Stimulated activated memory B cell treated with anti-CD40 and anti-IgM and Interleukin-4, amounts not matched to agents 10 μg/mL and 1 μg/mL and 100 μg/mL, for 72 hours (primary cell): ENCODE measurements around the gene NT5DC3.

Experiments
- ATAC-seq: fragments of 150-1000 bp; cut with Tn5 transposase; 2 replicates; pipeline ENCODE4 v1.10.0; 2021
- H3K27ac Mint-ChIP-seq: one replicate; pipeline ENCODE4 v1.8.0; 2022; ENCODE audit warnings: mild to moderate bottlenecking, mixed read lengths
- H3K27me3 Mint-ChIP-seq: one replicate; pipeline ENCODE4 v1.8.0; 2022; ENCODE audit warnings: mixed read lengths
- H3K36me3 Mint-ChIP-seq: one replicate; pipeline ENCODE4 v1.8.0; 2022; ENCODE audit warnings: mixed read lengths
- H3K4me1 Mint-ChIP-seq: one replicate; pipeline ENCODE4 v1.8.0; 2022; ENCODE audit warnings: mixed read lengths
- H3K4me3 Mint-ChIP-seq: one replicate; pipeline ENCODE4 v1.8.0; 2022; ENCODE audit warnings: mild to moderate bottlenecking, moderate library complexity, mixed read lengths
- H3K9me3 Mint-ChIP-seq: one replicate; pipeline ENCODE4 v1.8.0; 2022; ENCODE audit warnings: mixed read lengths

The NT5DC3 gene

DNA sequence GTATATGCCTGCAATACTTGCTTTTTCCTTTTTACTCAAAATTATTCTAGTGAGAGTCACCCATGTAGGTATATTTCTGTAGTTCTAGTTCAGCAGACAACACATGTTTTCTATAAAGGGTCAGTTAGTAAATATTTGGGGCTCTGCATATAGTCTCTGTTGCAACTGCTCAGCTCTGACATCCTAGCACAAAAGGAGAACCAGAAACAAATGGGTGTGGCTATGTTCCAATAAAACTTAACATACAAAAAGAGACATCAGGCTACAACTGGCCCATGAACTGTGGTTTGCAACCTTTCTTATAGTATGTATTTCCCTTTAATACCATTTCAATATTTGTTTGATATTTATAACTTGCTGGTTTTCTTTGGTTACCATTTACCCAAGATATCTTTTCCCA is 11.9 kb downstream of the NT5DC3 start:
- Mint-ChIP-seq H3K4me1 (peaks cover 49% of the 10 kb centered on the region), H3K27ac (no peak overlapping the region)
- no peak for ATAC-seq

DNA sequence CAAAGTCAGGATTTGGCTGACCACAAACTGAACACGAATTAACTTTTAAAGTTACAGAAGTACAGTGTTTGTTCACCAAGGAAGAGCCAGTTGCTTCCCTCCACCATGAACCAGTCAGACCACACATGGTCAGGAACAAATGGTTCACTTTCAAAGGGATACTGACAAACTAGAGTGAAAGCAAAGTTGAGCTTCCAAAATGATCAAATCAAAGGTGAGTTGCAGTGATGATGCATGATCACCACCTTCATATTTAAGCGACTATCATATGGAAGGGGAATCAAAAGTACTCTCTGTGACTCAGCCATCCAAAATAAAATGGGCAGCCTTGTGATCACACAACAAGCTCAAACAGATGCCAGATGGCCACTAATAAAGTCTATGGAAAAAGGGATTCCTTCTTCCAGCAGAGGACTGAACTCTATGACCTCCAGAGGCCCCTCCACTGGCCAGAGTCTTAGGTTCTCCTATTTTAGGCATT is 13.1 kb downstream of the NT5DC3 start:
- Mint-ChIP-seq H3K4me1 (peaks cover 37% of the 10 kb centered on the region), H3K27ac (no peak overlapping the region), H3K4me3 (no peak overlapping the region), H3K36me3 (peaks cover 13% of the 10 kb centered on the region), H3K27me3 (no peaks in the 10 kb centered on the region), H3K9me3 (peaks cover 6% of the 10 kb centered on the region)
- ATAC-seq: no peak

More for the DNA sequence above, 11.9 kb downstream of the NT5DC3 start:
- Mint-ChIP-seq H3K27me3 (no peaks in the 10 kb centered on the region), H3K36me3 (peaks cover 13% of the 10 kb centered on the region), H3K4me3 (no peak overlapping the region), H3K9me3 (peaks cover 6% of the 10 kb centered on the region)

GRCh38 chr12:103824845-103825244 is 16.2 kb downstream of the NT5DC3 start:
- no peak for ATAC-seq
- Mint-ChIP-seq H3K4me3 (no peak overlapping the region), H3K4me1 (peaks cover 10% of the 10 kb centered on the region), H3K9me3 (no peaks in the 10 kb centered on the region), H3K27me3 (no peaks in the 10 kb centered on the region), H3K36me3 (peaks cover 14% of the 10 kb centered on the region), H3K27ac (no peak overlapping the region)

DNA sequence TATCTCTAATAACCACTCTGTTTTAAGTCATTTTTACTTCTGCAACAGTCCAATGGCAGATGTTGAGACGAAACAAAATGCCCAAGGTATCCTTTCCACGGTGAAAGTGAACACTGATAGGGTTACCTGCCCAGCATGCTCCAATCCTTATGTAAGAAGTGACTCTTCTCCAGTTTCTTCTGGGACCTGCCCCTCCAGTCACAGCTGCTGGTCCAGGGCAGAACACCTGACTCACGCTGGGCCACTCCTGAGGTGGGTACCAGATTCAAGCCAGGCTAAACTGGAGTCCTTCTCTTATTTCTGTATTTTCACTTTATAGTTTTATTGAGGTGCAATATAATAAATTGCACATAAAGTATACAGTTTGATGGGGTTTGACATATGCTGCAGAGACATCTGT is 16.7 kb downstream of the NT5DC3 start:
- peaks cover 5% of the 10 kb centered on the region for H3K4me1 Mint-ChIP-seq

DNA sequence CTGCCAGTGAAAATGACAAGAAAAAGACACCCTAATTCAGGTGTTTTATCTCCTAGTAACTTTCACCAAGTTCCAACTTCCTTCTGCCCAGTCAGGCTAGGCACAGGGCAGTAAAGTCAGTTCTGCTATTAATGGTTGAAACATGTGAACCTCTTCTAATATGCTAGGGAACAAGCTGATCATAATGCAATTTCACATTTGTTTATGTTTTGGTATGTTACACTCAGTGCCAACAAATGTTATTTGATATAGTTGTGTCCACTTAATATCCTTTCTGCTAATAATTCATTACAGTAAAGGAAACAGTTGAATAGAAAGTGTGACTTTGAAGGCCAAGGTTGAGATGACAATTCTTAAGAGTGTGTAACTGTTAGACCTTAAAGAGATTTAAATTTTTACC is 17.2 kb downstream of the NT5DC3 start:
- H3K27me3 Mint-ChIP-seq: no peaks in the 10 kb centered on the region
- no peak overlapping the region for H3K4me3 Mint-ChIP-seq
- H3K4me1 Mint-ChIP-seq: peaks cover under 1% of the 10 kb centered on the region
- H3K9me3 Mint-ChIP-seq: no peaks in the 10 kb centered on the region
- H3K36me3 Mint-ChIP-seq: peaks cover 14% of the 10 kb centered on the region
- no peak for ATAC-seq
- no peak overlapping the region for H3K27ac Mint-ChIP-seq

More for the DNA sequence above, 16.7 kb downstream of the NT5DC3 start:
- H3K27me3 Mint-ChIP-seq: no peaks in the 10 kb centered on the region
- ATAC-seq: no peak
- peaks cover 14% of the 10 kb centered on the region for H3K36me3 Mint-ChIP-seq
- no peaks in the 10 kb centered on the region for H3K9me3 Mint-ChIP-seq
- H3K27ac Mint-ChIP-seq: no peak overlapping the region
- H3K4me3 Mint-ChIP-seq: no peak overlapping the region

GRCh38 chr12:103821773-103822172 is 19.3 kb downstream of the NT5DC3 start:
- ATAC-seq: no peak
- Mint-ChIP-seq H3K4me3 (no peak overlapping the region), H3K27me3 (no peaks in the 10 kb centered on the region), H3K4me1 (no peaks in the 10 kb centered on the region), H3K9me3 (no peaks in the 10 kb centered on the region), H3K27ac (no peak overlapping the region), H3K36me3 (peaks cover 14% of the 10 kb centered on the region)

DNA sequence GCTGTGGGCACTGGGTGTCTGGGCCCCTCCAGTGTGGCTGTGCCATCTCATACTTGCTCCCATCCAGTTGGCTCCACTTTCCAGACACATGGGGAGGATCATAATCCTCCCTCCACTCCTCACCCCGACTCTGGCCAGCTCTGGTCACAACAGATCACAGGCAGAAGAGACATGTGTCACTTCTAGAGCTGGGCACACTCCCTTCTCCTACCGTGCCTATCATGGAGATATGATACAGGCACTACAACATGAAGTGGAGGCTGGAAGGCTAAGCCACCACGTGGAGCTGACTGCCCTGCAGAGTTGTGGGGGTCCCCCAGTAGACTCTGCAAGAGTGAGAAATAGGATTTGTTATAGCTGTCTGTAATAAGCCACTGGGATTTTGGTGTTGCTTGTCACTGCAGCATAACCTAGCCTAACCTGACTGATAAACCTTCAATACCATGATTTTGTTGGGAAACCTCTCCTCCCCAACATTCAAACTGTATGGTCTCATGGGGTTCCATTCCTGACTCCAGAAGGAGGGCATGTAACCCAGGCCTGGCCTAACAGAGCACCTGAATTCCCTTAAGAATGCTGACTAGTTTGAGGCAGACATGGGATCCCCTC is 20.0 kb downstream of the NT5DC3 start:
- H3K9me3 Mint-ChIP-seq: no peaks in the 10 kb centered on the region
- no peak overlapping the region for H3K27ac Mint-ChIP-seq
- no peaks in the 10 kb centered on the region for H3K4me1 Mint-ChIP-seq
- H3K4me3 Mint-ChIP-seq: no peak overlapping the region
- peaks cover 14% of the 10 kb centered on the region for H3K36me3 Mint-ChIP-seq
- no peak for ATAC-seq
- no peaks in the 10 kb centered on the region for H3K27me3 Mint-ChIP-seq

DNA sequence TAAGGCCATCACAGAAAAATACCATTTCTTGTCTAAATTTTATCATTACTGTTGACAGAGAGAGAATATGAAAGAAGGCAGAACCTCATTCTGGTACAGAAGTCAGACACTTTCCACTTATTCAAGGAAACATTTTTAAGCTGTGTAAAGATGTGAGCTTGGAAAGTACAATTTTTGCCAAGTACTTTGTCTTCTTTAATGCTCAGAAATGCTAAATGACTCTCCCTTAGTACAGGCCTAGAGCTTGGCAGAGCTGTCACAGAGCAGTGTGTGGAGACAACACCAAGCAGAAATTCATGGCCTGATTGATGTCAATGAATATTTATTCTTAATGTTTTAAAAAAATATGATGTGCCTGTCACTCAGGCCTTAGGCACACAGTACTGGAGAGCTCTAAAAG is 20.7 kb downstream of the NT5DC3 start:
- Mint-ChIP-seq H3K36me3 (peaks cover 14% of the 10 kb centered on the region), H3K4me3 (no peak overlapping the region), H3K9me3 (no peaks in the 10 kb centered on the region), H3K27me3 (no peaks in the 10 kb centered on the region), H3K27ac (no peak overlapping the region), H3K4me1 (no peaks in the 10 kb centered on the region)
- ATAC-seq: no peak

- H3K27me3 Mint-ChIP-seq: no peaks in the 10 kb centered on the region
- ATAC-seq: no peak
- H3K9me3 Mint-ChIP-seq: no peaks in the 10 kb centered on the region
- H3K27ac Mint-ChIP-seq: no peak overlapping the region
- no peaks in the 10 kb centered on the region for H3K4me1 Mint-ChIP-seq
- no peak overlapping the region for H3K4me3 Mint-ChIP-seq
- peaks cover 14% of the 10 kb centered on the region for H3K36me3 Mint-ChIP-seq
These were observed 21.1 kb downstream of the NT5DC3 start for GRCh38 chr12:103819892-103820291.

DNA sequence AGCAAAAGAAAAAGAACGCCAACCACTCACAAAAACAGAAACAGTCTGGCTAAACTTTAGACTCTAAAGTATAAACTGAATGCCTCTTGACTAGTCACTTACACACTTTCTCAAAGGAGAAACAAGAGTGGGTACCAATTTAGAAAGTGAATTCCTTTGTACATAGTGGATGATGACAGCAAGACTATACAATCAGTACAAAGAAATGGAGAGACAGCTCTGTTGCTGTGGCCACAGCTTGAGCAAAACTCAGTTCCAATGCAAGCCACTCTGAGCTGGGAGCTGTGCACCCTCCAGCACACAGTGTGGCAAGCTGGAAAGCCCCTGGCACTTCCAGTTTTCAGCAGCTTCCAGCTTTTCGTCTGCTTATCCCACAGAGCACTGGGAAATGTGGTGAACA is 21.7 kb downstream of the NT5DC3 start:
- no peak overlapping the region for H3K4me3 Mint-ChIP-seq
- H3K27me3 Mint-ChIP-seq: no peaks in the 10 kb centered on the region
- ATAC-seq: no peak
- H3K36me3 Mint-ChIP-seq: peaks cover 20% of the 10 kb centered on the region
- no peaks in the 10 kb centered on the region for H3K4me1 Mint-ChIP-seq
- H3K27ac Mint-ChIP-seq: no peak overlapping the region
- H3K9me3 Mint-ChIP-seq: no peaks in the 10 kb centered on the region

- Mint-ChIP-seq H3K4me3 (no peak overlapping the region), H3K27me3 (no peaks in the 10 kb centered on the region), H3K4me1 (no peaks in the 10 kb centered on the region), H3K9me3 (no peaks in the 10 kb centered on the region), H3K36me3 (peaks cover 33% of the 10 kb centered on the region), H3K27ac (no peak overlapping the region)
- ATAC-seq: no peak
These were observed 23.2 kb downstream of the NT5DC3 start for GRCh38 chr12:103817791-103818190.

- Mint-ChIP-seq H3K27me3 (no peaks in the 10 kb centered on the region), H3K9me3 (no peaks in the 10 kb centered on the region), H3K4me1 (no peaks in the 10 kb centered on the region), H3K27ac (no peak overlapping the region), H3K4me3 (no peak overlapping the region), H3K36me3 (peaks cover 33% of the 10 kb centered on the region)
- ATAC-seq: no peak
These were observed 24.4 kb downstream of the NT5DC3 start for GRCh38 chr12:103816663-103817062.

- Mint-ChIP-seq H3K27me3 (no peaks in the 10 kb centered on the region), H3K4me1 (no peaks in the 10 kb centered on the region), H3K27ac (no peak overlapping the region), H3K36me3 (peaks cover 36% of the 10 kb centered on the region), H3K4me3 (no peak overlapping the region), H3K9me3 (no peaks in the 10 kb centered on the region)
- ATAC-seq: no peak
These were observed 26.6 kb downstream of the NT5DC3 start for GRCh38 chr12:103814436-103814835.

DNA sequence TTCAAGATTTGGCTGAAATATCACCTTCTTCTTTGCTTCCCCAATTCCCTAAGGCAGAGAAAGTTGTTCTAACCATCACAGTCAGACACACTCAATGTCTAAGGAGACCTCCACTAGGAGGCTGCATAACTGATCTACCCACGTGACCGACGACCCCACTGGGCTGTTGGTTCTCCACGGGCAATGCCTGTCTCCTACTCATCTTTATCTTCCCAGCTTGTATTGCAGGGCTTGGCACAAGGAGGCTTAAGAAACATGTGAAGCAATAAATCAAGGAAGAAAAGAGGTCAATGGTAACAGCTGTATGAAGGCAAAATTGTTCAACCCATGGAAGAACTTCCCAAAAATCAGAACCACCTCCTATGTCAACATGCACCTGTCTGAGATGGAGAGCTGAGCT is 27.1 kb downstream of the NT5DC3 start:
- Mint-ChIP-seq H3K4me3 (no peak overlapping the region), H3K36me3 (peaks cover 40% of the 10 kb centered on the region), H3K27me3 (no peaks in the 10 kb centered on the region), H3K4me1 (no peaks in the 10 kb centered on the region), H3K27ac (no peak overlapping the region), H3K9me3 (no peaks in the 10 kb centered on the region)
- no peak for ATAC-seq

DNA sequence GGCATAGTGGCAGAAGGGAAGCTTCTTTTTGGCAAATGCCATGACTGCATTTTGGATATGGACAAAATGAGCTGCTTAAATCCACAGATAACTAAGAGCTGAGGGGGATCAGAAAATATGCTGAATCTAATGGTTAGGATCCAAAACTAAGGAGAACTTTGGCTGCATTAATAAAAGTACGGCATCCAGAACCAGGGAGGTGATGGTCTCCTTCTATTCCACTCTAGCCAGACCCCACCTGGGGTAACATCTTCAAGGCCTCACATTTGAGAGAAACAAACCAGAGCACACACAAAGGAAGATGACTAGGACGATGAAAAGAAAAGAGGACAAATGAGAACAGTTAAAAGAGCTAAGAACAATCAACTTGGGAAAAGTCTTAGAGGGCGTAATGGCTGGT is 27.6 kb downstream of the NT5DC3 start:
- ATAC-seq: no peak
- no peak overlapping the region for H3K27ac Mint-ChIP-seq
- no peaks in the 10 kb centered on the region for H3K27me3 Mint-ChIP-seq
- no peaks in the 10 kb centered on the region for H3K9me3 Mint-ChIP-seq
- H3K4me3 Mint-ChIP-seq: no peak overlapping the region
- peaks cover 40% of the 10 kb centered on the region for H3K36me3 Mint-ChIP-seq
- no peaks in the 10 kb centered on the region for H3K4me1 Mint-ChIP-seq

DNA sequence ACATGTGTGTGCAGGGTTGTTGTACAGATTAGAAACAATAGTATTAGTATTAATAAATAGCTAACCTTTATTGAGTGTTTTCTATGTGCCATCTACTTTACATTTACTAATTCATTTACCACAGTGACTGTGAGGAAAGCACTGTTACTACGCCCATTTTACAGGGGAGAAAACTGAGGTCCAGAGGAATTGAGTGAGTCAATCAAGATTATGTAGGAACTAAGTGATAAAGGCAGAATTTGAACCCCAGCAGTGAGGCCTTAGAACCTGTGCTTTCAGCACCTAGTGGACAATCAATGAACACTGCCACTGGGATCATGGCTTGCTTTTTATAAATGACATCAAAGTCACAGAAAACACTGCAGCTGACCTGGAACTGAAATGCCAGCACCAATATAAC is 28.2 kb downstream of the NT5DC3 start:
- peaks cover 47% of the 10 kb centered on the region for H3K36me3 Mint-ChIP-seq

More for the DNA sequence above, 28.2 kb downstream of the NT5DC3 start:
- H3K4me3 Mint-ChIP-seq: no peak overlapping the region
- H3K27me3 Mint-ChIP-seq: no peaks in the 10 kb centered on the region
- no peak overlapping the region for H3K27ac Mint-ChIP-seq
- H3K4me1 Mint-ChIP-seq: no peaks in the 10 kb centered on the region
- ATAC-seq: no peak
- H3K9me3 Mint-ChIP-seq: no peaks in the 10 kb centered on the region
